Left colon (tissue), 2 donors: ENCODE measurements around the gene PLA2G4A. TPM values are rescaled to one million over a fixed set of nuclear protein-coding genes. Genes with fewer than 3 reads are reported as not detected.
A peak's percentile ranks its signal among the peaks of the same experiment; 100 is the strongest.
"Not testable (repeated sequence)": the region's sequence is repeated elsewhere in the genome, so short reads cannot be mapped to it uniquely, and the experiment has no call there.

ENCODE experiments used
- ATAC-seq: fragments of 200-7000 bp; cut with Tn5 transposase; one replicate; pipeline ENCODE4 v1.9.1; 2020; ENCODE audit warnings: mild to moderate bottlenecking, moderate library complexity
- DNase-seq, 2 donors: peaks; one replicate each; pipeline ENCODE4 v3.0.0-alpha.2; 2020
- intact Hi-C, 2 donors: fragments of 100-400 bp; cut with DNase I in 1 of 2; cut with micrococcal nuclease in 1 of 2; formaldehyde crosslinking; loops; one replicate each; pipeline versions ENCODE4 v1.11.2 to v1.14.0; 2022; cut with DNase I, micrococcal nuclease
- total RNA-seq, 2 donors: library from RNA; stranded (reverse); fragmentation: NEBNext Ultra II Directional; extraction: Animal tissue kit (Norgen Biotek cat#: 25700); gene quantifications; one replicate each; pipeline ENCODE4 v1.2.1, GENCODE V29; 2021
- donor health status: DM: no; HTN: no; CAD: no.
- donor health status: DM: yes; HTN: yes; CAD: no.

PLA2G4A gene
- total RNA-seq, 2 donors from 2014 or later: 3.6 to 5.8 TPM

DNA sequence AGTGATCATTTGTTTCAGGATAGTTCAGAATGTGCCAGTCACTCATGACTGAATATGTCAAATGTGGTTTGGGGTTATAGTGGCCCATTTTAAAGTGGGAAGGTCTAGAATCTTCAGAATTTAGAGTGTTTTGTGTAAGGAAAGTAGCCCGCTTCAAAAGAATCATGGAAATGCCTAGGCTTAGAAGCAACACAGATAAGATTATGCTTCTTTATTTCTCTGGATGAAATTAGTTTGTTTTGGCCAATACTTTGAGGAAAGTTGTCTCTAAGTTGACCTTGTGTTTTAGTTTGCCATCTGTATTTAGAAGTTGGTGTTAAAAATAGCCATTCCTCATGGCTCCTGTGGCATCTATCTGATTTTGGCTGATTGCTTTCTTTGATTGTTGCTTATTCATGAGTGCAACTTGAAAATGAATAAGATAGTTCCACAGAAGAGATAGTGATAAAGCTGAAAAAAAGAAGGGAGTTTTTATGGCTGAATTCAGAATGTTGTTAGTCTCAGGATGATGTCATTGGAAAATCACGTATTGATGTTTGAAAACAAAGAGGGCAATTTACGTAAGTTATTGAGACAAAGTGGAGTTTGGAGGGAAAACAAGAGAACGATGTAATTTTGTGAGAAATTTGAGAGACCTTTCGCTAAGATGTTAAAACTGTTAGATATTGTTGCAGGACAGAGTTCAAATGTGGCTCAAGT, 71.9 kb downstream of the PLA2G4A start:
- intact Hi-C loops: no loop called here
- no peak for ATAC-seq
- DNase-seq: no peak

DNA sequence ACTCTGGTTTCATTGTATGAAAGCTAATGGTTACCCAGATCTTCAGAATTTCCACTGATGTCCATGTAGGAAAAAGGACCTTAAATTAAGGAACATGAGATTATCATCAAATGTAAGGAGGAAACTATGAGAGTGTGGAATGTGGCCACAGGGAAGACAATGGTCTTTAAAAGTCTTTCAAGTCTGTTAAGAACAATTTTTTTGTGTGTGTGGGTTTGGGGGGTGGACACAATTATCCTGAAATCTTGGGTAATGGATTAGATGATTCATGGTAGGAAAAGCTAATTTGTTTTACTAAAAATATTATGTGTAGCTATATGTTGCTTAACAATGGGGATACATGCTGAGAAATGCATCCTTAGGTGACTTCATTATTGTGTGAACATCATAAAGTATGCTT, 72.9 kb downstream of the PLA2G4A start:
- no peak for DNase-seq
- ATAC-seq: no peak
- intact Hi-C loops: no loop called here

DNA sequence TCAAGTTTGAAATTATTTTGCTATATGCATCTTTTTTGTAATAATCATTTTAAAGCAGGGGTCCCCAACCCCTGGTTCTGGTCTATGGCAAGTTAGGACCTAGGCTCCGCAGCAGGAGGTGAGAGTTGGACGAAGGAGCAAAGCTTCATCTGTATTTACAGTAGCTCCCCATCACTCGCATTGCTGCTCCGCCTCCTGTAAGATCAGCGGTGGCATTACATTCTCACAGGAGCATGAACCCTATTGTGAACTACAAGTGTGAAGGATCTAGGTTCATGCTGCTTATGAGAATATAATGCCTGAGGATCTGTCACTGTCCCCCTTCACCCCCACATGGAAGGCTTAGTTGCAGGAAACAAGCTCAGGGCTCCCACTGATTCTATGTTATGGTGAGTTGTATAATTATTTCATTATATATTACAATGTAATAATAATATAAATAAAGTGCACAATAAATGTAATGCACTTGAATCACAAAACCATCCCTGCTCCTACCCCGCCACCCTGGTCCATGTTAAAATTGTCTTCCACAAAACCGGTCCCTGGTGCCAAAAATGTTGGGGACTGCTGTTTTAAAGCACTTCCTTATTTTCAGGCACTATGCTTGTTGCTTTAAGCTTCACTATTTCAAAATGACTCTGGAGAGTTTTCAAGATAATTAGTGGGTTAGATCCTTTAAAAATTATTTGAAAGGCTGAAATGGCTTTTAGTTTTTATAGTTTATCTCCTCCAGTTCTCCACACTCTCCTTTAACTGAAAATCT, 74.8 kb downstream of the PLA2G4A start:
- ATAC-seq: no peak
- intact Hi-C loops: no loop called here

DNA sequence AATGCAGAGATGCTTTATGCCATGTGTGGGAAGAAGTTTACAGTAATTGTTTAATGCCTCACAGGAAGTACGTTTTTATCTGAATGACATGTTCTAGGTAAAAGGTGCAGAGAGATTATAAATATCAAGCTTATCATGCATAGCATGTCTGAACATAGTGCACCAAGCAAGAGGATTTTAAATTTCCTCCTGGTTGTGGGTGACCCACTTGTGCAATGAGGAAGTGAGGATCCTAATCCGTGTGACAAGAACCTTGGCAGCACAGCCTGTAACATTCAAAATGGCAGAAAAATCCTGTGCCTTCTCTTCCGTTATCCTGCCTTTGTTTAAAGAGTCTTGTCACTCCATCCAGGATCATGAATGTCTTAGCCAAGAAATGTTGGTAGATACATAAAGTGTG, 75.6 kb downstream of the PLA2G4A start:
- DNase-seq (no peak), ATAC-seq (no peak)
- intact Hi-C loops: no loop called here

More for the DNA sequence above, 74.8 kb downstream of the PLA2G4A start:
- no peak for DNase-seq

DNA sequence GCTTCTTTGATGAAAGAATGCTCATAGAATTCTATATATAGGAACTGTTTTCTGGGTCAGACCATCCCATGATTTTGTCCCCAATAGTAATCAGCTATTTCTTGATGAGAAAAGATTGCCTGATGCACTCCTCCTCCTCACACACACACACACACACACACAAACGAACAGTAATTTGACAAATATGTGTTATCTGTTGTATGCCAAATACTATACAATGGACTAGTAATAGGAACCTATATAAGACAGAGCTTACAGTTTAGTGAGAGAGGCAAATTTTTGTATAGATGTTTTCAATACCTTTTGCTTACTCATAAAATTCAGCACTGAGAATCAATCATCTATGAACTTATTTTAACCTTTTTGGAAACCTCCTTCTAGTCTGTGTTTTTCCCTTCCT, 76.8 kb downstream of the PLA2G4A start:
- DNase-seq (no peak), ATAC-seq (no peak)
- intact Hi-C loops: no loop called here

DNA sequence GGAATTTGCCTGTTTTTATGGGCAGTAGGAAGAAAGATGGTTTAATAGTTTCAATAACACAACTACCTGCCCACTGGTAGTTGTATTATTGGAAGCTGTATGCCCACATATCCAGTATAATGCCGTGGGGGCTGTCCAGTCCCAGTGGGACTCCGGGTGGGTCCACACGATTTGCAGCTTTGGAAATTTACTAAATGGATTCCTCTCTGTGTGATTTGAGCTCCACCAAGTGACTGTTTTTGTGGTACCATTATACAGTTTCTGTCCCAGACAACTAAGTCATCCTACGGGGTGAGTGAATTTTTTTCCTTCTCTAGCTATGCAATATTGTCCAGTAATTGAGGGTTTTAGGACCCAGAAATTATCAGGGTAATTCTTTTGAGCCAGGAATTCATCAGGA, 86.8 kb downstream of the PLA2G4A start:
- no peak for ATAC-seq
- intact Hi-C loops: no loop called here
- no peak for DNase-seq

DNA sequence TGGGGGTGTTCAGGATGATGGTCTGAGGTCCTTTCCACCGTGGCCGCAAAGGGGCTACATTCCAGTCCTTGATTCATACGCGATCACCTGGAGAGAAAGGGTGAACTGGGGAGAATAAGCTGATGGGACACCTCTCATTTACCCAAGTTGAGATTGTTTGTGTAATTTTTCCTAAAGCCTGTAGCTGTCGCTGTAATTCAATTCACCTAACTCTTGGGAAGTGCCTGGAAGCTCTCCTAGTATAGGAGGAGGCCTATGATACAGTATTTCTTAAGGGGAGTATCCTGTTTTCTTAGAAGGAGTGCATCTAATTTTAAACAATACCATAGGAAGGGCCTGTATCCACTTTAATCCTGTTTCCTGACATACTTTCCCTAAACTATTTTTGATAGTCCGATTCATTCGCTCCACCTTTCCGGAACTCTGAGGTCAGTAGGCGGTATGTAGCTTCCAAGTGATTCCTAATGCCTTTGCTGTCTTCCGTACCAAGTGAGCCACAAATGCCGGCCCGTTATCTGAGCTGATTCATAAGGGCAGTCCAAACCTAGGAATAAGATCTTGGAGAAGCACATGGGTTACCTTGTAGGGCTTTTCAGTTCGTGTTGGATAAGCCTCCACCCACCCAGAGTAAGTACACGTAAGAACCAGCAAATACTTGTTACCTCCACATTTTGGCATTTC, 88.5 kb downstream of the PLA2G4A start:
- DNase-seq, ATAC-seq, intact Hi-C loops: not testable (repeated sequence)

DNA sequence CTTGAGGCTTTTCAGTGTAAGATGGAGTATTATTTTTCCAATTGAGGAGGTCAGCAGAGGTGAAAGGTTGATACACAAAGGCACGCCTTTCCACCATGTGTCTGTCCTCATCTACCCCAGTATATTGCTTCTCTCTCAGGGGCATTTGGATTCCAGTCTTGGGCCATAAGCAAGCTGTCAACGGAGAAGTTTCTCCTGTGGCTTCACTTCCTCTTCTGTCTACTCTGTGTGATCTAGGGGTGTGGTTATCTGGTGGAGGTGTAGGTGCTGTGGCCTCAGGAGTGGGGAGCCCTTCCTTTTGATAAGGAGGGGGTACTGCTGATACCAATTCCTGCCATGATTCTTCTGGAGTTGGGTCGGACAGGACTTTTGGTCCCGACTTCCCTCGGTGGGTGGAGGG, 92.6 kb downstream of the PLA2G4A start:
- intact Hi-C loops, DNase-seq: not testable (repeated sequence)

DNA sequence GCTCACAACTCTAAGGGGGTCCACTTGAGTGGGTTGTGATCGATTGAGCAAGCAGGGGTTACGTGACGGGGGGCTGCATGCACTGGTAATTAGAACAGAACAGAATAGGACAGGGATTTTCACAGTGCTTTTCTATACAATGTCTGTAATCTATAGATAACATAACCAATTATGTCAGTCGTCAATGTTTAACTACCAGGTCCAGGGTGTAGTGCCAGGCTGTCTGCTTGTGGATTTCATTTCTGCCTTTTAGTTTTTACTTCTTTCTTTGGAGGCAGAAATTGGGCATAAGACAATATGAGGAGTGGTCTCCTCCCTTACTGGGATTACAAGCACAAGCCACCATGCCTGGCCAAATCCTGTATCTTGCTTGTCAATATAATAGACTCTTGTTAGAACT, 94.1 kb downstream of the PLA2G4A start:
- ATAC-seq: peak; percentile 53
- intact Hi-C loops, DNase-seq: not testable (repeated sequence)

More for the DNA sequence above, 92.6 kb downstream of the PLA2G4A start:
- peak; percentile 34 for ATAC-seq

DNA sequence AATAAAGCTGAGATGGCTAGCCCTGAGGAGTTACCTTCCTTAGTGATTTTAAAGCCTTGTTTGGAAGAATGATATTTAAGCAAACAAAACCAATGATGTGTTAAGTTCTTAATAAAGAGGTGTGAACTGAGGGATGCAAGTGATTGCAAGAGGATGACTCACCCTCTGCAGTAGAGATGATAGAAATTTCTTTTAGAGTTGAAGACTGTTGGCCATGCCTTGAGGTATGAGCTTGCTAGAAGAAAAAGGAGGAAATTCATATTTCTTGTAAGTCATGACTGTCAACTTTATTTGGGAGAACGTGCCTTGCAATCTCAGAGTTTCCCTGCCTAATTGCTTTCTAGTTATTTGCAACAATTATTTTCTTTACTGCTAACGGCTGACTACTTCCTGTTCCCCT, 94.7 kb downstream of the PLA2G4A start:
- ATAC-seq (no peak), DNase-seq (no peak)
- intact Hi-C loops: no loop called here

DNA sequence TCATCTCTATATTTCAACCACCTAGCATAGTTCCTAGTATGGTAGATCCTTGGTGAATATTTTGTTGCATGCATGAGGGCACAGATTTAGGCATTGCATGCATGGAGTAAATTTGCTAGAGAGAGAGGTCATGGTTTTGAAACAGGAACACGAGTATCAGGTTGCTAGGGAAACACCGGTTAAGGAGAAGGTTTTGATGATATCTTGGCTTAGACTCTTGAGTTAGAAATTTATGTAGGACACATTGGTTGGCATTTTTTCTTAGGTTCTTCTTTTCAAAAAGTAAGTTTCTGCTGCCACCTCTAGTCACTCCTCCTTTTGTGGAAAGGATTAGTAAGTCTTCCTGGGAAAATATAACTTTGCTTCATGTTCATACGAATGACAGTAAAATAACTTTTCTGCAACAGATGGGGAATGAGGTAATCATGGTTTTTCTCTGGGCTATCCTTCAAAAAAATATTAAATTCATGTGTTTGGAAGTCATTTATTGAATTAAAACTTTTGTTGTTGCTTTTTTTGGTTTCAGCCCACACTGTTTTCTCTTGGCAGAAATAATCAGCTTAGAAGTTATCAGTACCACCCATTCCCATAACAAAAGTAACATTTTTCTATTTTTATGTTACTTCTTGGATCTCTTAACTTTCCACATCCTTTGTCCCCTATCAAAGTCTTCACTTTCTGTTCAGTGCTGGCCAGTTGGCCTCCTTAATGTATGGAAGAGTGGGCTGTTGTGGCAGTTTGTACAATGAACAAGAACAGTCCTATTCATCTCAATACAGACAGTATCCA, 97.3 kb downstream of the PLA2G4A start:
- no peak for DNase-seq
- intact Hi-C loops: no loop called here
- no peak for ATAC-seq

DNA sequence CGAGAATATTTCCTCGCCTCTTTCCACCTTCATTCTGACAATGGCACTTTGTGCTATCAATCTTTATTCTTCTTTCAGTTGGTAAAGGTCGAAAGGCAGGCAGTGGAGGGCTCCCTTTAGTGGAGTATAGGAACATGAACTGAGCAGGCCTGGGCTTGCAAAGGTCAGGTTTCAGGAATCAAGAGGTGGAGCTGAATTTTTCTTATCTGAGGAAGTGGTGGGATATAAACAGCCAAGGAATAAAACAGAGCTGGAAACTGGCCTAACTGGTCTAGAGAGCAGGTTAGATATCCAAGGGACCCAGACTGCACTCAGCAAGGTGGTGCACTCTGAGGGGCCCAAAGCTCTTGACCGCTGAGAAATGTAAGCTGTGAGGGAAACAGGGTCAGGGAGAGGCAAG, 99.1 kb downstream of the PLA2G4A start:
- ATAC-seq: peak; percentile 76

DNA sequence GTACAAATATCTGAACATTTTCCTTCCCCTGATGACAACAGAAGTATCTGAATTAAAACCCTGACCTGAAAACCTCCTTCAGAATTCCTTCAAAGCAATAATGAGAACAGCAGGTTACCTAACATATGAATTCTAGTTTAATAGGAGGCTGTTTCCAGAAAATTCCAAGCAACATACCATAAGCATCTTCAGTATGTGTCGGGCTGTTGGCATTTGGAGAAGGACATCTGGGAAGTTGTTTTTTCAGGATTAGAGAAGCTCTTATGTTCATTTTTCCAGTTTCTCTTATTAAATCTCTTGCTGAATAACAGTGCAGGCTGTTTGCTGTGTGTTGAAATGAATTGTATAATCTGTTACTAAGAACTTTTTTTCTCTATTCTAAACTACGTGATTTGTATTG, 101.5 kb downstream of the PLA2G4A start:
- intact Hi-C loops: no loop called here
- ATAC-seq: no peak

More for the DNA sequence above, 99.1 kb downstream of the PLA2G4A start:
- intact Hi-C loops: no loop called here
- DNase-seq: no peak

DNA sequence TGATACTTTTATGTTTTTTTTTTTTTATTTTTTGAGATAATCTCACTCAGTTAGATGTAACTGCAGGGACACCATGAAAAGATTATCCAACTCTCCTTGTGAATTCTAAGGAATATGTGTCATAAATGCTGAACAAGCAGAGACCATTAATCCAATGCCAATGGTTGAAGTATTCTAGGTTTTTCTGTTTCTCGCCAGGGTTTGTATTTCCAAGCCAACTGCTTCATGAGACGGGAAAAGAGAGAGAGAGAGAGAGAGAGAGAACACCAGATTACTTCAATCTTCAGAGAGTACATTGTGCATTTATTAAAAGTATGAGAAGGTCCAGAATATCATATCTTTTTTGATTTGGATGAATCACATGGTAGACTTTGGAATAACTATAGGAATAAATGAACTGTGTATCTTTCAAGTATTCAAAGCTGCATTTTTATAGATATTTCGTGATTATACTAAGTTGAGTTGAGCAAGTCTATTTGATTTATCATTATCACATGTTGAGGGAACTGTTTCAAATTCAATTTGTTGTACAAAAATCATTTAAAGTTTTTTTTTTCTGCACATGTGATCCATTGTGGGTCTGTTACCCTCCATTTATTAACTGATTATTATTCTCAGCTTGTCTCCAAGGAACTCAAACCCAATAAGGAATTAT, 108.4 kb downstream of the PLA2G4A start:
- DNase-seq: no peak
- no peak for ATAC-seq
- intact Hi-C loops: no loop called here

More for the DNA sequence above, 101.5 kb downstream of the PLA2G4A start:
- no peak for DNase-seq

DNA sequence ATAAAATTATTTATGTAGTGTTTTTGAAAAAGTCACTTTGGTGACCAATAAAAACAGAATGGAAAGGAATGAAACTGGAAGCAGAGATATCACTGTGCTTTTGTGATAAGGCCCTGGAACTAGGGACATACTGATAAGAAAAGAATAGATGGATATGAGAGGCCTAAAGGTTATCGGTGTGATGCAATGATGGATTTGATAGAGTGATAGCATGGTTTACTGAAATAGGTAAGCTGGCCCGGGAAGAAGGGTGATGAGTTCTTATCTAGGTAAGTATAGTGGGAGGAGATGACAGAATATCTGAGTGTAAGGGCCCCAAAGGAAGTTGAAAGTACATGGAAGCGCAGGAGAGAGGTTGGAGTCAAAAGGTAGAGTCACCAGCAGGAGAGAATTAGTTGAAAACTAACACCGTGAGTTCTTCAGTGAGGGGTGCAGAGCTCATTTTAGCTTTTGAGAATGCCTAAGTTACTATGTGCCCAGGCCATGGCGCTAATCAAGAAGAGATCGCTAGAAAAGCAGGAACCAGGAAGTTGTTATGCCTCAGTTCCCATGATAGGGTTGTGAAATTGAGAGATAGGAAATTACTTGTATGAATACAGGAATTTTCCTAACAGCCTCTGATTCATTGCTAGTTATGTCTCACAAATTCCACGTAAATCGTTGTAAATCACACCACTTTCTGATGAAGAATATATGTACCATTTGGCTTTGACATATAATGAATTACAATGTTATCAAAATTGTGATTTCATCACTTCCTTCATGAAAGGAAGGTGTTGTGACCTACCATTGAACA, 115.3 kb downstream of the PLA2G4A start:
- intact Hi-C loops: no loop called here
- no peak for DNase-seq
- ATAC-seq: no peak

DNA sequence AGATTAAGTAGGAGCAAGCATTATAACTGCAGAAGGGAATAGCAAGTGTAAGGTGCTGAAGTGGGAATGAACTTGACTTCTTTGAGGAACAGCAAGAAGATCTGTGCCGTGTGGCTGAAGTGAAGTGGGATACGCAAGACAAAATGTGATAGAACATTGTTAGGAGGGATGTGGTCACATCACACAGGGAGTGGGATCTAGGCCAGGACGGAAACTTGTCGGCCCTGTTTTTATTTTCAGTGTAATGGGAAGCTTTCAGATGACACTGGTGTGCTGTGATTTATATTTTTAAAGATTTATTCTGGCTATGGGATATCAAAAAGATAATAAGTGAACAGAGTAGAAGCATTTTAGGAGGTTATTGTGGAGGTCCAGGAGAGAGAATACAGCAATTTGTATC, 116.4 kb downstream of the PLA2G4A start:
- no peak for DNase-seq
- no peak for ATAC-seq
- intact Hi-C loops: no loop called here

DNA sequence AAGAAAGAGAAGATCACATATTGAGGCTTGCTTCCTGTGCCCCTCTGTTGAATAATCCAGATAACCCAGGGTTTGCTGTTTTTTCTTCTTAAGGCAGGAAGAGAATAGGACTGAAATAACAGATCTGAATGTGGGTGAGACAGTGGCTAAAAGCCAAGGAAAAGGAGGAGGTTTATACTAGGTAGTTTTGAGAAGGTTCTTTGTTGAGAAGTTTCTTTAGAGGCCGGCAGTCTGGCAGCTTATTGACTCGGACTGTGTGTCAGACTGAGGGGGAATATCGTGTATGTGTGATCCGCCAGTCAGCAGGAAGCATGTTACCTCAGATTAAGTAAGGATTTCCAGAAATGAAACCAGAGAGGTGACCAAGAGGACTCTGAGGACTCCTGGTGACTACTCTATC, 119.8 kb downstream of the PLA2G4A start:
- no peak for DNase-seq
- ATAC-seq: no peak
- intact Hi-C loops: no loop called here

DNA sequence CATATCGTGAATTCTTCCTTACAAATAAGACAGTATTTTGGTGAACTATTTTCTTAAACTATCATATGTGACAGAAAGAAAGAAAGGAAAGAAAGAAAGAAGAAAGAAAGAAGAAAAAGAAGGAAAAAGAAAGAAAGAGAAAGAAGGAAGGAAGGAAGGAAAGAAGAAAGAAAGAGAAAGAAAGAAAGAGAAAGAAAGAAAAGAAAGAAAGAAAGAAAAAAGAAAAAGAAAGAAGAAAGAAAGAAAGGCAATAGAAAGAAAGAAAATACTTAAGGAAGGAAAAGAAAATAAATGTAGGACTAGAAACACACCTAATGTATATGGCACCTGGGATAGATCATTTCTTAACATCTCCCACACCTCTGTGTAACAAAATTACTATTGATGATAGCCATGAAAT, 120.4 kb downstream of the PLA2G4A start:
- intact Hi-C loops: no loop called here
- ATAC-seq (no peak), DNase-seq (no peak)
